RWPE1 (cell line): ENCODE data around the gene SIX5.

Experiments
- CTCF ChIA-PET: fragments of 350-600 bp; sonication (Branson Sonifier 250); formaldehyde crosslinking; extraction: SDS; loops from one replicate; lab custom pipeline; 2021; lab: Yijun Ruan, JAX
- POLR2A ChIA-PET: fragments of 400-600 bp; formaldehyde crosslinking; extraction: SDS; loops from one replicate; lab custom pipeline; 2020; ENCODE audit warnings: antibody characterized with exemption; ENCODE audit not compliant: low non-redundant PET; lab: Yijun Ruan, JAX
- DNase-seq: peaks from one replicate; pipeline ENCODE4 v3.0.0; 2012; ENCODE audit warnings: low spot score
- H3K27ac ChIP-seq: fragments of 450-650 bp; 2 replicates; pipeline ENCODE4 v1.5.1; 2017
- TF ChIP-seq, protein P1 (sequence below): fragments of 450-650 bp; conservative IDR thresholded peaks from 2 replicates; pipeline ENCODE4 v1.5.1; 2017; ENCODE audit warnings: low read depth, mild to moderate bottlenecking

The SIX5 gene

DNA sequence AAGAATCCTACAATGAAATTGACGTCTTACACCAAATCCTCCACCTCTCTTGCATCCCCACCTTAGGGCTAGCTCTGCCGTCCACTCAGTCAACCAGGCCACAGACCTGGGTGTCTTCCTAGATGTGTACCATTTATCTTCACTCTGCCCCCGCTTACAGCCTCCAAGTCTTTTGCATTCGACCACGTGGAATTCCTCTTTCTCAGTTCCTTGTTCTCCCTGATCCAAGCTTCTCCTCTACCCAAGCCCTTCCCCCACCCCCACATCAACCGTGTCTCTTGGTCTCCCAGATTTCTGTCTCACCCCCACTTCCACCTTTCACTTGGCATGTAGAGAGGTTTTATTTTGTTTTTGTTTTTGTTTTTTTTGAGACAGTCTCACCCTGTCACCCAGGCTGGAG is 24.8 kb upstream of the SIX5 start:
- DNase-seq, result no peak
- CTCF ChIA-PET, result no interaction called here
- TF ChIP-seq, protein P1, sequence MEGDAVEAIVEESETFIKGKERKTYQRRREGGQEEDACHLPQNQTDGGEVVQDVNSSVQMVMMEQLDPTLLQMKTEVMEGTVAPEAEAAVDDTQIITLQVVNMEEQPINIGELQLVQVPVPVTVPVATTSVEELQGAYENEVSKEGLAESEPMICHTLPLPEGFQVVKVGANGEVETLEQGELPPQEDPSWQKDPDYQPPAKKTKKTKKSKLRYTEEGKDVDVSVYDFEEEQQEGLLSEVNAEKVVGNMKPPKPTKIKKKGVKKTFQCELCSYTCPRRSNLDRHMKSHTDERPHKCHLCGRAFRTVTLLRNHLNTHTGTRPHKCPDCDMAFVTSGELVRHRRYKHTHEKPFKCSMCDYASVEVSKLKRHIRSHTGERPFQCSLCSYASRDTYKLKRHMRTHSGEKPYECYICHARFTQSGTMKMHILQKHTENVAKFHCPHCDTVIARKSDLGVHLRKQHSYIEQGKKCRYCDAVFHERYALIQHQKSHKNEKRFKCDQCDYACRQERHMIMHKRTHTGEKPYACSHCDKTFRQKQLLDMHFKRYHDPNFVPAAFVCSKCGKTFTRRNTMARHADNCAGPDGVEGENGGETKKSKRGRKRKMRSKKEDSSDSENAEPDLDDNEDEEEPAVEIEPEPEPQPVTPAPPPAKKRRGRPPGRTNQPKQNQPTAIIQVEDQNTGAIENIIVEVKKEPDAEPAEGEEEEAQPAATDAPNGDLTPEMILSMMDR, result no peak
- POLR2A ChIA-PET, result no interaction called here
- H3K27ac ChIP-seq, result no peak overlapping the region

DNA sequence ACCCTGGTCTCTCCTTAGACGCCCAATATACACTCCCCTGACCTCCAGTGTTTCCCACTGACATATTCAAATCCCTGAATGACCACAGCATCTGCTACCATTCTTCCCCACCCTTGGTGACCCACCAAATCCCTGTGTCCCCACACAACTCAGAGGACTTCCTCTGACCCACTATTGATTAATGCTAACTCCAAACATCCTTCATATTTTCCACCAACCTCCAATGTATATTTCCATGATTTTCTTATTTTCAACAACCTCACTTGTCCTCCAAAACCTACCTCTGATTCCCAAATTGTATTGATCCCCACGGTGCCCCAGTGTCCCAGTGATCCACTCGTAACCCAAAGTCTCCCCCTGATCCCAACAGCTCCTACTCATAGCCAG is 24.1 kb upstream of the SIX5 start:
- ChIA-PET POLR2A (interaction anchor here (0.6 kb wide), 1 partner anchor 23 kb away, joined by 4 read pairs; no protein-coding TSS in a partner anchor), CTCF (interaction anchor here (0.5 kb wide), 1 partner anchor 269 kb away, joined by 4 read pairs; no protein-coding TSS in a partner anchor)
- no peak overlapping the region for H3K27ac ChIP-seq
- DNase-seq, result no peak
- TF ChIP-seq, protein P1, result no peak

DNA sequence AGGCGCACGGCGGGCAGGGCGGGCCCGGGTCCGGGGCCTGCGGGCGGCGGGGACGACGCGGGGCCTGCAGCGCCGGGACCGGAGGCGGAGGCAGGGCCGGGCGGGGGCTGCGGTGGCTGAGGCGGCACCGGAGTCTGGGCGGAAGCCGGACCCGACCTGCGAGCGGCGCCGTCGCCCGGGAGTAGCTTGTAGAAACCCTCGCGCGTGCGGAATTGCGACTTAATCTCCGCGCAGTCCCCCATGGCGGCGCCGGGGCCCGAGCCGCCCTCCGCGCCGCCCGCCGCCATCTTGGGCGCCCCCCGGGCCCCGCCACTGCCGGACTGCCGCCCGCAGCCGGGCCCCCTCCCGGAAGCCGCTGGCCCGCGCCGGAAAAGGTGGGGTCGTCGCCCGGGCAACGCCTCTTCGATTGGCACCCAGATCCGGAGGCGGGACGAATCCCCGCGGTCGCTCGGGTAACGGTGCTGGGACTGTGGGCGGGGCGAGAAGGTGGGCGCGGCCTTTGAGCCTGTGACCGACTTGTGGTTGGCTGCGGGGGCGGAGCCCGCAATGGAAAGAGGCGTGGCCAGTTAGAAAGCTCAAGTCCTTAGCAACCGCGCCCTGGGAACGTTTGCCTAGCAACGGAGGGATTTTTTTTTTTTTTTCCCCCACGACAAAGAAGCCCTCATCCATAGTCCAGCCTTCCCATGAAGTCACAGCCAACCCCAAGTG is 23.6 kb upstream of the SIX5 start, which contains the start of gene DMWD:
TSS of gene DMWD (minus strand) at position 376 of the 708 bp plus-strand sequence. CDS start at position 287, 89 bp downstream.
- CTCF ChIA-PET, result interaction anchor here (0.5 to 2.0 kb wide), 4 partner anchors 11 to 428 kb away, joined by 3 to 5 read pairs (median 4); partner anchors contain the start of gene SIX5
- H3K27ac ChIP-seq, result peak within 1 kb of the TSS; percentile 85

DNA sequence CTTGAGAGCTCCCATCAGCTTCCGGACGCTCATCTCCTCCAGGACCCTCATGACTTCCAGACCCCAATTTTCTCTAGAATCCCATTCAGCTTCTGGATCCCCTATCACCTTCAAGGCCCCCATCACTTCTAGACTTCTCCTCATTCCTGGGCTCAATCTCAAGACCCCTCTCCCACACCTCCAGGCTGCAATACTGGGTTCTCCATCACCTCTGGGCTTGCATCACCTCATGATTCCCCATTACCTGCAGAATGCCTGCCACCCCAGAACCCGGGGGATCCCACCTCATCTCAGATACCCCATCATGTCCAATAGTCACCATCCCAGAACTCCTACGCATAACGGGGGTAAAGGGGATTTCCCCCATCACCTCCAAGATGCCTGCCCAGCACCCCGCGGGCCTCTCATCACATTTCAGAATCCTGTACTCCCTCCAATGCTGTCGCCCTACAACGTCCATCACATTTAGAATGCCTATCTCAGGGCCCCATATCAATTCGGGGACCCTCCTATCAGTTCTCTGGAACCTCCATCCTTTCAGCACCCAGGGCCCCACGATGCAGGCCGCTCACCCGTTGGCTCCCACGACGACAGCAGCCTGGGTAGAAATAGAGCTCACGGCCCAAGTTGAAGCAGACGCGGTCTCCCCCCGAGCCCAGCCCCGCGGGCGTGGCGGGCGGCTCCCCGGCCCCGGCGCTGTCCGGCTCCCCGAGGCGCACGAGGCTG is 22.9 kb upstream of the SIX5 start:
- peak overlapping the region; percentile 85 for H3K27ac ChIP-seq
- no peak for DNase-seq
- ChIA-PET POLR2A (no interaction called here), CTCF (interaction anchor here (1.0 to 2.0 kb wide), 3 partner anchors 11 to 22 kb away, joined by 3 to 5 read pairs (median 4); partner anchors contain the start of gene SIX5)
- TF ChIP-seq, protein P1, result no peak

More for the DNA sequence above, 23.6 kb upstream of the SIX5 start, which contains the start of gene DMWD:
- POLR2A ChIA-PET, result interaction anchor here (0.6 kb wide), 2 partner anchors 22 to 332 kb away, joined by 4 read pairs; no protein-coding TSS in a partner anchor
- DNase-seq, result peak; percentile 95
- TF ChIP-seq, protein P1, result no peak

DNA sequence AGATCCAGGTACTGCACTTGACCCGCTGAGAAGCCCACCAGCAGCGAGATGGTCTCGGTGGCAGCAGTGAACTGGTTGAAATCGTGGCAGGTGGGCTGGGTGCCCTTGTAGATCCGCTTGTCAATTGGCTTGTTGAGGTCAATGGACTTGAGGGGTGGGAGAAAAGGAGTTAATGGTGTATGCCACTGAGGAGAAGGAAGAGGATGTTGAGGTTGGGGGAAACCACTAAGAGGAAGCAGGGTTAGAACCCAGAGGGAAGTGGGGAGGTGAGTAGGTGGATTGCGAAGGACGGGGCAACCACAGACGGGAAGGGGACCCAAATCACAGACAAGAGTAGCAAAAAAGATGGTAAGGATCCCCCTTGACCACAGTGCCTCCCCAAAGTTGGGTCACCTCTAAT is 21.9 kb upstream of the SIX5 start:
- POLR2A ChIA-PET, result no interaction called here
- CTCF ChIA-PET, result interaction anchor here (1.0 to 2.0 kb wide), 4 partner anchors 8 to 21 kb away, joined by 3 to 6 read pairs (median 4); partner anchors contain the start of gene SIX5
- H3K27ac ChIP-seq, result peak overlapping the region; percentile 85
- no peak for DNase-seq
- TF ChIP-seq, protein P1, result no peak
